Measurements from ENCODE around the gene SHROOM1. TPM values are rescaled to one million over a fixed set of nuclear protein-coding genes. Genes with fewer than 3 reads are reported as not detected.

Gene SHROOM1
- total RNA-seq, 2 donors from 2014 or later: 62.1 to 364 TPM

GRCh38 chr5:132853790-132854189, 23.3 kb upstream of the SHROOM1 start:
- no peaks in the 10 kb centered on the region for H3K9me3 ChIP-seq
- no peaks in the 10 kb centered on the region for H3K4me1 ChIP-seq (replicated peaks)
- WGBS: 24% methylated on average over 1 of the region's 1 CpG
- peak overlapping the region; percentile 15 to 60 for H3K27ac ChIP-seq
- intact Hi-C loops (cut with DNase I): no loop called here
- no peak overlapping the region for H3K4me3 ChIP-seq
- H3K27me3 ChIP-seq (replicated peaks; ENCODE audit: insufficient read depth): no peaks in the 10 kb centered on the region
- no peak for TF ChIP-seq POLR2AphosphoS5 (IDR thresholded peaks at IDR 0.05)
- no peak for TF ChIP-seq CTCF (IDR thresholded peaks at IDR 0.05)
- TF ChIP-seq POLR2A (IDR thresholded peaks at IDR 0.05): no peak
- no peak for DNase-seq (ENCODE audit: low spot score)
- H3K36me3 ChIP-seq: no peaks in the 10 kb centered on the region

DNA sequence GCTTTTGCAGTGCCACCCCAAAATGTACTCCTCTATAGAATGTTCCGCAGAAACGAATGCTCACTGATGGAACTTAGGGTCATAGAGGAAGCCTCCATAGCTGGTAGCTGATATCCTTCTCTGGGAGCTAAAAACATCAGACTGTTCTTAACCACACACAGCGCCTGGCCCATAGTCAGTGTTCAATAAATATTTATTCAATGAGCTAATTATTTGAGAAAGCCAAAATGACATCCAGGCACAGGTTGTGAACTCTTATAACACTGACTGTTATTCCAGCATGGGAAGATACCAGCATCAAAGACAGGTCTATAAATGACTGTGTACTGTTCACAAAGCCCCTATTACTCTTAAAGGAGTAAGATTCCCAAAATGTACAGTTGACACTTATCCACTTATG, 22.9 kb upstream of the SHROOM1 start:
- intact Hi-C loops (cut with DNase I): no loop called here
- DNase-seq (ENCODE audit: low spot score): no peak
- WGBS: 69% methylated on average over 3 of the region's 3 CpGs
- Histone ChIP-seq H3K4me1 (replicated peaks) (no peaks in the 10 kb centered on the region), H3K36me3 (no peaks in the 10 kb centered on the region), H3K27ac (peak overlapping the region; percentile 15 to 60), H3K27me3 (replicated peaks; ENCODE audit: insufficient read depth) (no peaks in the 10 kb centered on the region), H3K4me3 (no peak overlapping the region), H3K9me3 (no peaks in the 10 kb centered on the region)
- no peak for TF ChIP-seq CTCF (IDR thresholded peaks at IDR 0.05)
- peak; percentile 59 for TF ChIP-seq POLR2AphosphoS5 (IDR thresholded peaks at IDR 0.05)

- 69% methylated on average over 2 of the region's 2 CpGs for WGBS
- intact Hi-C loops (cut with DNase I): no loop called here
- H3K36me3 ChIP-seq: no peaks in the 10 kb centered on the region
- TF ChIP-seq CTCF (IDR thresholded peaks at IDR 0.05) (no peak), POLR2A (IDR thresholded peaks at IDR 0.05) (no peak), POLR2AphosphoS5 (IDR thresholded peaks at IDR 0.05) (no peak)
- H3K4me3 ChIP-seq: no peak overlapping the region
- no peaks in the 10 kb centered on the region for H3K27me3 ChIP-seq (replicated peaks; ENCODE audit: insufficient read depth)
- no peak for DNase-seq (ENCODE audit: low spot score)
- H3K4me1 ChIP-seq (replicated peaks): no peaks in the 10 kb centered on the region
- H3K9me3 ChIP-seq: no peaks in the 10 kb centered on the region
- peak overlapping the region in 1 of 2 donors; percentile 13 for H3K27ac ChIP-seq
Measured at GRCh38 chr5:132850066-132850465, 19.6 kb upstream of the SHROOM1 start.

GRCh38 chr5:132849347-132849746, 18.9 kb upstream of the SHROOM1 start:
- intact Hi-C loops (cut with DNase I): no loop called here
- no peak for TF ChIP-seq CTCF (IDR thresholded peaks at IDR 0.05)
- TF ChIP-seq POLR2A (IDR thresholded peaks at IDR 0.05): no peak
- peak; percentile 6 for TF ChIP-seq POLR2AphosphoS5 (IDR thresholded peaks at IDR 0.05)
- Histone ChIP-seq H3K27ac (no peak overlapping the region), H3K36me3 (no peaks in the 10 kb centered on the region), H3K4me3 (no peak overlapping the region), H3K27me3 (replicated peaks; ENCODE audit: insufficient read depth) (no peaks in the 10 kb centered on the region), H3K4me1 (replicated peaks) (no peaks in the 10 kb centered on the region), H3K9me3 (no peaks in the 10 kb centered on the region)
- WGBS: 18% methylated on average over 1 of the region's 1 CpG
- DNase-seq (ENCODE audit: low spot score): no peak

DNA sequence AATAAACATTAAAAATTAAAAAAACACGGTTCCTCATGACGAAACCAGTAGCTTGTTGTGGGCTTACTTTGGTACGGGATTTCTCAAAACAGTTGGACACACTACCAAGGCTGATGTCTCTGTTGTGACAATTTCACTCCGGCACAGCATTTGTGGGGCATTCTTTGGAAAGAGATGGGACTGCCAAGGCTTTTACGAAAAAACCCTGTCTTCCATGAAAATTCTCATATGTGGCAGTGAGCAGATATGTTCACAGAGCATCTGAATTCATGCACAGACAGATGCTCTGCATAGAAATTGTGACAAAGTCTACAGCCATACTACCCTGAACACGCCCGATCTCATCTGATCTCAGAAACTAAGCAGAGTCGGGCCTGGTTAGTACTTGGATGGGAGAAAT, 17.8 kb upstream of the SHROOM1 start:
- no peak for TF ChIP-seq POLR2A (IDR thresholded peaks at IDR 0.05)
- TF ChIP-seq CTCF (IDR thresholded peaks at IDR 0.05): no peak
- no peak for TF ChIP-seq POLR2AphosphoS5 (IDR thresholded peaks at IDR 0.05)
- Histone ChIP-seq H3K4me1 (replicated peaks) (no peaks in the 10 kb centered on the region), H3K9me3 (no peaks in the 10 kb centered on the region), H3K4me3 (no peak overlapping the region), H3K27ac (no peak overlapping the region), H3K36me3 (no peaks in the 10 kb centered on the region), H3K27me3 (replicated peaks; ENCODE audit: insufficient read depth) (no peaks in the 10 kb centered on the region)
- intact Hi-C loops (cut with DNase I): no loop called here
- 94% methylated on average over 8 of the region's 8 CpGs for WGBS
- no peak for DNase-seq (ENCODE audit: low spot score)

Data from prostate gland (tissue), 2 donors.